H9 (cell line): ENCODE data around the gene SULT2B1. TPM values are rescaled to one million over a fixed set of nuclear protein-coding genes. Genes with fewer than 3 reads are reported as not detected.

ENCODE experiments used
- DNase-seq: peaks from one replicate; pipeline ENCODE4 v3.0.0-alpha.2; 2017
- H2AFZ ChIP-seq: one replicate; pipeline ENCODE4 v1.6.1; 2013; ENCODE audit warnings: mild to moderate bottlenecking, low read length, control low read depth, moderate library complexity
- H2AK5ac ChIP-seq: 2 replicates; pipeline ENCODE4 v1.6.1; 2013; ENCODE audit warnings: low read length, control low read depth, mixed read lengths; ENCODE audit not compliant: insufficient read length
- H2BK120ac ChIP-seq: one replicate; pipeline ENCODE4 v1.6.1; 2013; ENCODE audit warnings: low read depth, mild to moderate bottlenecking, low read length, control low read depth, inconsistent platforms; ENCODE audit not compliant: poor library complexity, severe bottlenecking
- H2BK12ac ChIP-seq: 2 replicates; pipeline ENCODE4 v1.6.1; 2013; ENCODE audit warnings: low read length, control low read depth, mixed read lengths, low read depth; ENCODE audit not compliant: insufficient read length
- H2BK15ac ChIP-seq: 2 replicates; pipeline ENCODE4 v1.6.1; 2013; ENCODE audit warnings: low read depth, low read length, control low read depth
- H2BK20ac ChIP-seq: one replicate; pipeline ENCODE4 v1.6.1; 2013; ENCODE audit warnings: low read depth, mild to moderate bottlenecking, low read length, control low read depth, inconsistent platforms; ENCODE audit not compliant: poor library complexity, severe bottlenecking
- H2BK5ac ChIP-seq: 2 replicates; pipeline ENCODE4 v1.6.1; 2013; ENCODE audit warnings: low read length, control low read depth, mixed read lengths; ENCODE audit not compliant: insufficient read length
- H3K14ac ChIP-seq: 2 replicates; pipeline ENCODE4 v1.6.1; 2013; ENCODE audit warnings: low read length, control low read depth; ENCODE audit not compliant: insufficient read depth
- H3K18ac ChIP-seq: 2 replicates; pipeline ENCODE4 v1.6.1; 2013; ENCODE audit warnings: low read depth, mild to moderate bottlenecking, mixed read lengths, low read length, control low read depth; ENCODE audit not compliant: insufficient read length
- H3K23ac ChIP-seq: 2 replicates; pipeline ENCODE4 v1.6.1; 2013; ENCODE audit warnings: low read length, control low read depth, mixed read lengths, low read depth; ENCODE audit not compliant: insufficient read length
- H3K23me2 ChIP-seq: 2 replicates; pipeline ENCODE4 v1.6.1; 2013; ENCODE audit warnings: low read depth, mild to moderate bottlenecking, mixed read lengths, low read length, control low read depth; ENCODE audit not compliant: insufficient read length, poor library complexity, severe bottlenecking
- H3K27ac ChIP-seq: 2 replicates; pipeline ENCODE4 v1.5.1; 2013; ENCODE audit warnings: low read length, control low read depth, mixed read lengths, low read depth; ENCODE audit not compliant: insufficient read length
- H3K27me3 ChIP-seq: 2 replicates; pipeline ENCODE4 v1.6.1; 2013; ENCODE audit warnings: low read length, control low read depth, inconsistent platforms; ENCODE audit not compliant: insufficient read depth
- H3K4ac ChIP-seq: 2 replicates; pipeline ENCODE4 v1.6.1; 2013; ENCODE audit warnings: low read depth, mild to moderate bottlenecking, control low read depth, inconsistent platforms, low read length, moderate library complexity
- H3K4me1 ChIP-seq: 2 replicates; pipeline ENCODE4 v1.6.1; 2013; ENCODE audit warnings: low read length, control low read depth, inconsistent platforms; ENCODE audit not compliant: insufficient read depth
- H3K4me2 ChIP-seq: 2 replicates; pipeline ENCODE4 v1.6.1; 2013; ENCODE audit warnings: low read length, control low read depth, mixed read lengths; ENCODE audit not compliant: insufficient read length, insufficient read depth
- H3K56ac ChIP-seq: 2 replicates; pipeline ENCODE4 v1.6.1; 2013; ENCODE audit warnings: low read depth, mild to moderate bottlenecking, mixed read lengths, low read length, control low read depth; ENCODE audit not compliant: insufficient read length
- H3K79me1 ChIP-seq: 2 replicates; pipeline ENCODE4 v1.6.1; 2013; ENCODE audit warnings: low read depth, mild to moderate bottlenecking, moderate library complexity, low read length, control low read depth, inconsistent platforms; ENCODE audit not compliant: insufficient read depth, poor library complexity, severe bottlenecking
- H3K79me2 ChIP-seq: 2 replicates; pipeline ENCODE4 v1.6.1; 2013; ENCODE audit warnings: low read length, control low read depth, inconsistent platforms; ENCODE audit not compliant: insufficient read depth
- H3K9ac ChIP-seq: 2 replicates; pipeline ENCODE4 v1.6.1; 2013; ENCODE audit warnings: low read length, control low read depth, mixed read lengths; ENCODE audit not compliant: insufficient read length; ENCODE audit errors: extremely low read depth
- H3K9me3 ChIP-seq: one replicate; pipeline ENCODE4 v1.6.1; 2013; ENCODE audit warnings: low read depth, low read length, inconsistent platforms; ENCODE audit not compliant: control insufficient read depth
- H3T11ph ChIP-seq: one replicate; pipeline ENCODE4 v1.6.1; 2013; ENCODE audit warnings: mild to moderate bottlenecking, low read length, control low read depth, inconsistent platforms
- H4K20me1 ChIP-seq: one replicate; pipeline ENCODE4 v1.6.1; 2013; ENCODE audit not compliant: control insufficient read depth, insufficient read length, insufficient read depth
- H4K5ac ChIP-seq: 2 replicates; pipeline ENCODE4 v1.6.1; 2013; ENCODE audit warnings: low read depth, mild to moderate bottlenecking, mixed read lengths, low read length, control low read depth; ENCODE audit not compliant: insufficient read length
- H4K8ac ChIP-seq: replicated peaks from 2 replicates; pipeline ENCODE4 v1.6.1; 2013; ENCODE audit warnings: low read length, control low read depth, mixed read lengths, low read depth; ENCODE audit not compliant: insufficient read length
- H4K91ac ChIP-seq: 2 replicates; pipeline ENCODE4 v1.6.1; 2013; ENCODE audit warnings: low read depth, mild to moderate bottlenecking, moderate library complexity, mixed read lengths, low read length, control low read depth; ENCODE audit not compliant: insufficient read length
- H3K27ac Mint-ChIP-seq, 3 experiments: 2 replicates in 2 of 3; 3 replicates in 1 of 3; pipeline ENCODE4 v1.8.0; 2020 to 2021; ENCODE audit warnings: mixed read lengths in 3 of 3, mild to moderate bottlenecking in 1 of 3, moderate library complexity in 1 of 3
- H3K27me3 Mint-ChIP-seq: 2 replicates; pipeline ENCODE4 v1.8.0; 2021; ENCODE audit warnings: low read depth, mild to moderate bottlenecking, moderate library complexity, mixed read lengths
- H3K36me3 Mint-ChIP-seq, 3 experiments: 2 replicates in 2 of 3; 3 replicates in 1 of 3; pipeline ENCODE4 v1.8.0; 2020 to 2021; ENCODE audit warnings: low read depth in 3 of 3, mixed read lengths in 3 of 3; ENCODE audit not compliant: insufficient read depth in 1 of 3
- H3K4me1 Mint-ChIP-seq, 2 experiments: 2 replicates each; pipeline ENCODE4 v1.8.0; 2020; ENCODE audit warnings: mixed read lengths in 2 of 2
- H3K4me3 Mint-ChIP-seq, 2 experiments: 2 replicates in 1 of 2; 3 replicates in 1 of 2; pipeline ENCODE4 v1.8.0; 2020 to 2021; ENCODE audit warnings: mild to moderate bottlenecking in 2 of 2, mixed read lengths in 2 of 2, moderate library complexity in 1 of 2
- H3K9me3 Mint-ChIP-seq, 2 experiments: 2 replicates in 1 of 2; 3 replicates in 1 of 2; pipeline ENCODE4 v1.8.0; 2020; ENCODE audit warnings: mild to moderate bottlenecking in 2 of 2, mixed read lengths in 2 of 2, moderate library complexity in 1 of 2
- WGBS: extraction: QIAGEN DNeasy Blood & Tissue Kit; methylation state at CpG from one replicate; pipeline ENCODE4 v1.1.7; 2013; ENCODE audit warnings: missing lambda C conversion rate, low lambda C conversion rate, mixed read lengths; ENCODE audit not compliant: insufficient read length; ENCODE audit errors: extremely low coverage; 5-methylcytosine and 5-hydroxymethylcytosine counted together
- total RNA-seq: library from RNA; stranded (reverse); gene quantifications from 2 replicates; pipeline ENCODE4 v1.2.1, GENCODE V29; 2021
- TF ChIP-seq, protein P1 (sequence below): fragments of 200-600 bp; sonication (generic); conservative IDR thresholded peaks from 3 replicates; pipeline ENCODE4 v1.8.0; 2021; ENCODE audit warnings: antibody characterized with exemption, mild to moderate bottlenecking

The SULT2B1 gene
- total RNA-seq, 1 experiment from 2014 or later = 1.7 TPM

DNA sequence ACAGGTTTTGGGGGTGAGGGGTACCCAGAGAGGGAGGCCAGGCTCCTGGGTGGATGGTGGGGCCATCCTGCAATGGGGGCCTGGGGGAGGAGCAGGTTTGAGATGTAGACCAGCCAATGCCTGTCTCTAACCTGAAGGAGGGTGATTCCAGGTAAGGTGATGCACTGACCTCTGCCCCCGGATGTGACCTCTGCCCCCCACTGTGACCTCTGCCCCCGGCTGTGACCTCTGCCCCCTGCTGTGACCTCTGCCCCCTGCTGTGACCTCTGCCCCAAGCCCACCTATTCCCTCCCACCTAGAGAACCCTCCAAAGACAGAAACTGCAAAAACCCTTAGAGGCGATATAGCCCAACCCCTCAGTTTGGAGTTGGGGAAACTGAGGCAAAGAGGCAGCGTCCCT lies 44.3 kb downstream of the SULT2B1 start:
- WGBS = no CpG with 5 or more reads among the region's 4 CpGs
- H3K27me3 ChIP-seq = no peaks in the 10 kb centered on the region
- H3K27ac ChIP-seq = no peak overlapping the region
- no peak overlapping the region for H2AK5ac ChIP-seq
- no peak overlapping the region for H2BK120ac ChIP-seq
- H4K5ac ChIP-seq = no peak overlapping the region
- no peak overlapping the region for H2AFZ ChIP-seq
- H2BK20ac ChIP-seq = no peak overlapping the region
- no peak overlapping the region for H3K4me2 ChIP-seq
- no peak overlapping the region for H3K23ac ChIP-seq
- Mint-ChIP-seq H3K9me3 (no peaks in the 10 kb centered on the region), H3K27me3 (peaks cover 6% of the 10 kb centered on the region), H3K27ac (no peak overlapping the region; a peak in 1 of 7 replicates), H3K4me1 (no peaks in the 10 kb centered on the region), H3K36me3 (no peaks in the 10 kb centered on the region; a peak in 1 of 7 replicates), H3K4me3 (no peak overlapping the region)
- no peak overlapping the region for H3T11ph ChIP-seq
- H3K79me1 ChIP-seq = no peaks in the 10 kb centered on the region
- H2BK15ac ChIP-seq = no peak overlapping the region
- DNase-seq = no peak
- H3K18ac ChIP-seq = no peak overlapping the region
- no peaks in the 10 kb centered on the region for H3K9me3 ChIP-seq
- TF ChIP-seq, protein P1, sequence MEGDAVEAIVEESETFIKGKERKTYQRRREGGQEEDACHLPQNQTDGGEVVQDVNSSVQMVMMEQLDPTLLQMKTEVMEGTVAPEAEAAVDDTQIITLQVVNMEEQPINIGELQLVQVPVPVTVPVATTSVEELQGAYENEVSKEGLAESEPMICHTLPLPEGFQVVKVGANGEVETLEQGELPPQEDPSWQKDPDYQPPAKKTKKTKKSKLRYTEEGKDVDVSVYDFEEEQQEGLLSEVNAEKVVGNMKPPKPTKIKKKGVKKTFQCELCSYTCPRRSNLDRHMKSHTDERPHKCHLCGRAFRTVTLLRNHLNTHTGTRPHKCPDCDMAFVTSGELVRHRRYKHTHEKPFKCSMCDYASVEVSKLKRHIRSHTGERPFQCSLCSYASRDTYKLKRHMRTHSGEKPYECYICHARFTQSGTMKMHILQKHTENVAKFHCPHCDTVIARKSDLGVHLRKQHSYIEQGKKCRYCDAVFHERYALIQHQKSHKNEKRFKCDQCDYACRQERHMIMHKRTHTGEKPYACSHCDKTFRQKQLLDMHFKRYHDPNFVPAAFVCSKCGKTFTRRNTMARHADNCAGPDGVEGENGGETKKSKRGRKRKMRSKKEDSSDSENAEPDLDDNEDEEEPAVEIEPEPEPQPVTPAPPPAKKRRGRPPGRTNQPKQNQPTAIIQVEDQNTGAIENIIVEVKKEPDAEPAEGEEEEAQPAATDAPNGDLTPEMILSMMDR = no peak
- H2BK12ac ChIP-seq = no peak overlapping the region
- no peak overlapping the region for H3K14ac ChIP-seq
- no peak overlapping the region for H2BK5ac ChIP-seq
- H3K79me2 ChIP-seq = no peaks in the 10 kb centered on the region
- no peak overlapping the region for H3K56ac ChIP-seq
- H4K20me1 ChIP-seq = no peaks in the 10 kb centered on the region
- H3K23me2 ChIP-seq = no peaks in the 10 kb centered on the region
- no peak overlapping the region for H3K9ac ChIP-seq
- no peak overlapping the region for H4K8ac ChIP-seq
- no peak overlapping the region for H4K91ac ChIP-seq
- H3K4ac ChIP-seq = no peak overlapping the region
- no peaks in the 10 kb centered on the region for H3K4me1 ChIP-seq
